Neuron (in vitro differentiated cells): ENCODE results near the gene DENND1A.

ENCODE experiments used
- H2AFZ ChIP-seq: one replicate; pipeline ENCODE4 v1.6.1; 2013; ENCODE audit warnings: low read depth, mild to moderate bottlenecking, inconsistent platforms, low read length, moderate library complexity
- H3K27me3 ChIP-seq: one replicate; pipeline ENCODE4 v1.6.1; 2013; ENCODE audit warnings: low read length; ENCODE audit not compliant: insufficient read depth
- H3K36me3 ChIP-seq: one replicate; pipeline ENCODE4 v1.6.1; 2013; ENCODE audit warnings: low read length; ENCODE audit not compliant: insufficient read depth
- H3K4me1 ChIP-seq: one replicate; pipeline ENCODE4 v1.6.1; 2013; ENCODE audit warnings: low read length; ENCODE audit not compliant: insufficient read depth
- H3K4me3 ChIP-seq: 2 replicates; pipeline ENCODE4 v1.5.1; 2013; ENCODE audit warnings: mild to moderate bottlenecking, low read length, moderate library complexity
- H3K9me3 ChIP-seq: one replicate; pipeline ENCODE4 v1.6.1; 2013; ENCODE audit warnings: low read length

The DENND1A gene

DNA sequence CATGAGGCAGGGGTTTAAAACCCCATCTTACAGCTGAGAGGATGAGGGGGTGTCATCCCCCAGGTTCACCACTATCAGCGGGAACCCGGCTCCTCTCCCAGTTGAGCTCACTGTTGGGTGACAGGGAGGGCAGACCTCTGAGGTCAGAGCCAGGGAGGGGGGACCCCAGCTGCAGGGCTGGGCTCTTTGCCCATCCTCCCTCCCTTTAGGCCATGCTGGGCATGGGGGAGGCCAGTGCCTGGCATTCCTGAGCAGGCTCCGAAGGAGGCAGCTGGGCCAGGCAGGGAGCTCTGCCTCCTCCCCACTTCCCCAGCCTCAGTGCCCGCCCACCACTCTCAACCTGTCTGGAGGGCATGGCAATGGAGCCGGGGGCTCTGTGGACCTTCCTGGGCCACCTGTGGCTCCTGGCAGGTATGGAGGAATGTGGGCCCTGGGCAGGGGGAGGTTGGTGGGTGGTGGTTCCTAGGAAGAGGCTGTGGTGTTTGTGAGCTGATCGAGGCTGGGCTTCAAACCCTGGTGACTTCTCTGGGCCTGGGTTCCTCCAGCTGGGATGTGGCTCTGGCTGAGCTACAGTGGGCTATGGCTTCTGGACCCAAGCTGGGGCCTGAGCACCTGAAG lies 561.3 kb downstream of the DENND1A start:
- H3K9me3 ChIP-seq: no peaks in the 10 kb centered on the region
- H3K4me1 ChIP-seq: peaks cover 29% of the 10 kb centered on the region
- H2AFZ ChIP-seq: no peak overlapping the region
- H3K36me3 ChIP-seq: peaks cover 86% of the 10 kb centered on the region
- H3K4me3 ChIP-seq: no peak overlapping the region
- H3K27me3 ChIP-seq: no peaks in the 10 kb centered on the region

DNA sequence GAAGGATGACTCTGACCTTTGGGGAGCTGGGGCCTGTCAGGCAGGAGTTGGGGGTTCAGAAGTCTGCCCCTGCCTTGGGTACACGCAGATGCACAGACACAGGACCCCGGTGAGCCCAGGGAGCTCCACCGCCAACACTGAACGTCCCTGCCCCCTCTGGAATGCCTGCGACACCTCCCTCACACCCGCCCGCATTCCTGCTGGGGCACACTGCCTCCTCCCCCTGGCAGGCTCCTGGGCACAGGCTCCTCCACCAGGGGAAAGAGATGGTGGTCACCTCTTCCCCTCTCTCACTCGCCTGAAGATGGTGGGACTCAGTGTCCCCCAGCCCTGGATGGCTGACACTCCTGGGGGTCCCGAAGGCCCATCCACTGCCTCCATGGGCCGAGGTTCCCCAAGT lies 561.9 kb downstream of the DENND1A start:
- Histone ChIP-seq H3K4me1 (peaks cover 31% of the 10 kb centered on the region), H3K27me3 (no peaks in the 10 kb centered on the region), H3K36me3 (peaks cover 88% of the 10 kb centered on the region), H2AFZ (no peak overlapping the region), H3K4me3 (no peak overlapping the region), H3K9me3 (no peaks in the 10 kb centered on the region)

DNA sequence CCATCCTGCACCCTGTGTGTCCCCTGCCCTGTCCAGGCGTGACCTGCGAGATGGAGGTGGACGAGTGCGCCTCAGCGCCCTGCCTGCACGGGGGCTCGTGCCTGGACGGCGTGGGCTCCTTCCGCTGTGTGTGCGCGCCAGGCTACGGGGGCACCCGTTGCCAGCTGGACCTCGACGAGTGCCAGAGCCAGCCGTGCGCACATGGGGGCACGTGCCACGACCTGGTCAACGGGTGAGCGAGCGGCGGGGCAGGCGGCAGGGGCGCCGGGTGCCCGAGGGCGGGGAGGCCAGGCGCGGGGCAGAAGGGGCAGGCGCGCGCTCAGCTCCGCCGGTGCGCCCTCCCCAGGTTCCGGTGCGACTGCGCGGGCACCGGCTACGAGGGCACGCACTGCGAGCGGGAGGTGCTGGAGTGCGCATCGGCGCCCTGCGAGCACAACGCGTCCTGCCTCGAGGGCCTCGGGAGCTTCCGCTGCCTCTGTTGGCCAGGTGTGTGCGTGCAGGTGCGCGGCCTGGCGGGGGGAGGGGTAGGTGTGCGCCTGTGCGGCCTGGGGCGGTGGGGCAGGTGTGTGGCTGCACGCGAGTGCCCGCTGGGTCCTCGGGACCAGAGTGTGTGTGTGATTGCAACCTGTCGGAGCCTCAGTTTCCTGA lies 563.9 kb downstream of the DENND1A start:
- Histone ChIP-seq H3K9me3 (no peaks in the 10 kb centered on the region), H3K4me3 (no peak overlapping the region), H2AFZ (no peak overlapping the region), H3K4me1 (peaks cover 37% of the 10 kb centered on the region), H3K36me3 (peaks cover 76% of the 10 kb centered on the region), H3K27me3 (no peaks in the 10 kb centered on the region)

- Histone ChIP-seq H3K4me1 (peaks cover 44% of the 10 kb centered on the region), H3K36me3 (peaks cover 70% of the 10 kb centered on the region), H3K4me3 (no peak overlapping the region), H3K9me3 (no peaks in the 10 kb centered on the region), H3K27me3 (no peaks in the 10 kb centered on the region), H2AFZ (no peak overlapping the region)
Measured at GRCh38 chr9:123365287-123365880, 564.5 kb downstream of the DENND1A start.

DNA sequence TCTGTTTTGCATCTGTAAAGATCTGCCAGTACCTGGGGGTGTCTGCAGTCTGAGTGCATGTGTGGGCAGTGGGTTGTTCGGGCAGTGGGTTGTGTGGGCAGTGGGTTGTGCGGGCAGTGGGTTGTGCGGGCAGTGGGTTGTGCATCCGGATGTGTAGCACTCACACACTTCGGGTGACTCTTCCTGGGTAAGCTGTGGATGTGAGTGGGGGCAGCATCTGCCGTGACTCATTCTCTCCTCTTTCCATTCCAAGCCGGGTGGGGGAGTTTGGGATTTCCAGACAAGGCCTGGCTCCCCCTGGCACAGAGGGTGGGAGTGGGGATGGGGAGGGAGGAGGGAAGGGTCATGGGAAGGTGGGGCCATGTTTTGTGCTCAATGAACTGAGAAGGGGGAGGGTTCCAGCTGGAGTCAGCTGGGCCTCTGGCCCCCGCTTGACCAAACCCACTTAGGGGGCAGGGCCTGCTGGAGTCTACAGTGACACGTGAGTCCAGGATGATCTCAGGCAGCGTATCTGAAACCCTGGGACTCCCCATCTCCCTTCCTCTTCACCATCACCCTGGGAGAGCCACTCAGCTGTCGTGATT lies 565.6 kb downstream of the DENND1A start:
- Histone ChIP-seq H2AFZ (no peak overlapping the region), H3K9me3 (no peaks in the 10 kb centered on the region), H3K4me3 (no peak overlapping the region), H3K27me3 (no peaks in the 10 kb centered on the region), H3K36me3 (peaks cover 60% of the 10 kb centered on the region), H3K4me1 (peaks cover 53% of the 10 kb centered on the region)

DNA sequence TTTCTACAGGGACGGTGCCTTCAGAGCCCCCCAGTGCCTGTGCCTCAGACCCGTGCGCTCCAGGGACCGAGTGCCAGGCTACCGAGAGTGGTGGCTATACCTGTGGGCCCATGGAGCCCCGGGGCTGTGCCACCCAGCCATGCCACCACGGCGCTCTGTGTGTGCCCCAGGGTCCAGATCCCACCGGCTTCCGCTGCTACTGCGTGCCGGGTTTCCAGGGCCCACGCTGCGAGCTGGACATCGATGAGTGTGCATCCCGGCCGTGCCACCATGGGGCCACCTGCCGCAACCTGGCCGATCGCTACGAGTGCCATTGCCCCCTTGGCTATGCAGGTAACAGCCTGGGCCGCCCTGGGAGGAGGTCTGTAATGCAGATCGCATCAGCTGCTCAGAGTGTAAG lies 567.1 kb downstream of the DENND1A start:
- Histone ChIP-seq H3K4me1 (peaks cover 64% of the 10 kb centered on the region), H3K9me3 (no peaks in the 10 kb centered on the region), H3K36me3 (peaks cover 45% of the 10 kb centered on the region), H3K4me3 (no peak overlapping the region), H3K27me3 (no peaks in the 10 kb centered on the region), H2AFZ (no peak overlapping the region)

GRCh38 chr9:123361731-123362510 lies 568.0 kb downstream of the DENND1A start:
- Histone ChIP-seq H2AFZ (no peak overlapping the region), H3K9me3 (no peaks in the 10 kb centered on the region), H3K36me3 (peaks cover 40% of the 10 kb centered on the region), H3K27me3 (no peaks in the 10 kb centered on the region), H3K4me1 (peaks cover 68% of the 10 kb centered on the region), H3K4me3 (no peak overlapping the region)

DNA sequence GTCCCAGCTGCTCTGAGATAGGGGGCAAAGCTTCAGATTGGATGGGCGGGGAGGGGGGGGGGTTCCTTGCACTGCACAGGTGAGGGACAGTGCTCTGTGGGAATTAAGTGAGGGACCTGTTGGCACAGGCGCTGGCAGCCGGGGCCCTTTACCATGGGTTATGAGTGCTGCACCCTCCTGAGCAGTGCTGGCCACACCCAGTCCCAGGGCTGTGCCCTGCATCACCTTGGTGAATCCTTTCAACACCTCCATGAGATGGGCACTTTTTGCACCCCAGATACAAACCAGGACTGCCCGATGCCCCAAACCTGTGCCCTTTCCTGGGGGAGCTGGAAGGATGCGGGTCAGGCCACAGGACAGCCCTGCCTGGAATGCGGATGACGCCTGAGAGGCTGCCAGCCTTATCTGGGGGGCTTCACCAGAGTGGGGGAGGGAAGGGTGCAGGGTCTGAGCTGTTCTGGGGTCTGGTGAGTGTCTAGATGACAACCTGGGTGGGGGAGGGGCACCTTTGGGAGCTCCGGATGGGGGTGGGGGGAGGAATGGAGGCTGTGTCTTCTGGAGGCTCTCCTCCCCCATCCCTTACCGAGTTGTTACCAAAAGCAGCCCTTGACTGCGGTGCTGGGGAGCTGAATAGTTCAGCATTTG lies 568.7 kb downstream of the DENND1A start:
- Histone ChIP-seq H3K4me3 (no peak overlapping the region), H3K4me1 (peaks cover 70% of the 10 kb centered on the region), H3K27me3 (no peaks in the 10 kb centered on the region), H3K36me3 (peaks cover 37% of the 10 kb centered on the region), H2AFZ (no peak overlapping the region), H3K9me3 (no peaks in the 10 kb centered on the region)

GRCh38 chr9:123360161-123361085 lies 569.5 kb downstream of the DENND1A start:
- Histone ChIP-seq H3K4me1 (peaks cover 74% of the 10 kb centered on the region), H3K9me3 (no peaks in the 10 kb centered on the region), H3K4me3 (peak overlapping the region; percentile 32), H3K36me3 (peaks cover 30% of the 10 kb centered on the region), H3K27me3 (no peaks in the 10 kb centered on the region), H2AFZ (no peak overlapping the region)

DNA sequence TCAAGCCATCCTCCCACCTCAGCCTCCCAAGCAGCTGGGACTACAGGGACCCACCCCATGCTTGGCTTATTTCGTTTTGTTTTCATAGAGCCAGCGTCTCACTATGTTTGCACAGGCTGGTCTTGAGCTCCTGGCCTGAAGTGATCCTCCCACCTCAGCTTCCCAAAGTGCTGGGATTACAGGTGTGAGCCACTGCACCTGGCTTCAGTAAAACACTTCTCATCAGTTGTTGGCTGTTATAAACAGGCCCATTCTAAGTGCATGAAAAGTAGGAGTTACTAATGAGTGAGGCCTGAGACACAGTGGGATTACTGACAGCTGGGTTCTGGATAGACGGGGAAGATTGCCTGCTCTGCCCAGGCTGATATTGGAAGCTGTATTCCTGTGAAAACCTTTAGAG lies 570.4 kb downstream of the DENND1A start:
- H3K9me3 ChIP-seq: no peaks in the 10 kb centered on the region
- H3K4me1 ChIP-seq: peaks cover 79% of the 10 kb centered on the region
- no peaks in the 10 kb centered on the region for H3K27me3 ChIP-seq
- H2AFZ ChIP-seq: no peak overlapping the region
- peaks cover 21% of the 10 kb centered on the region for H3K36me3 ChIP-seq
- H3K4me3 ChIP-seq: peak overlapping the region; percentile 25

- Histone ChIP-seq H3K4me1 (peaks cover 75% of the 10 kb centered on the region), H3K9me3 (no peaks in the 10 kb centered on the region), H3K4me3 (peak overlapping the region; percentile 25), H2AFZ (no peak overlapping the region), H3K27me3 (no peaks in the 10 kb centered on the region), H3K36me3 (peaks cover 18% of the 10 kb centered on the region)
Measured at GRCh38 chr9:123359106-123359505, 570.8 kb downstream of the DENND1A start.
